ENCODE data around the gene OSBPL5. TPM values are rescaled to one million over a fixed set of nuclear protein-coding genes. Genes with fewer than 3 reads are reported as not detected.

OSBPL5 gene
- total RNA-seq, 4 donors from 2014 or later: 24.7 to 83.3 (median 48.2) TPM

DNA sequence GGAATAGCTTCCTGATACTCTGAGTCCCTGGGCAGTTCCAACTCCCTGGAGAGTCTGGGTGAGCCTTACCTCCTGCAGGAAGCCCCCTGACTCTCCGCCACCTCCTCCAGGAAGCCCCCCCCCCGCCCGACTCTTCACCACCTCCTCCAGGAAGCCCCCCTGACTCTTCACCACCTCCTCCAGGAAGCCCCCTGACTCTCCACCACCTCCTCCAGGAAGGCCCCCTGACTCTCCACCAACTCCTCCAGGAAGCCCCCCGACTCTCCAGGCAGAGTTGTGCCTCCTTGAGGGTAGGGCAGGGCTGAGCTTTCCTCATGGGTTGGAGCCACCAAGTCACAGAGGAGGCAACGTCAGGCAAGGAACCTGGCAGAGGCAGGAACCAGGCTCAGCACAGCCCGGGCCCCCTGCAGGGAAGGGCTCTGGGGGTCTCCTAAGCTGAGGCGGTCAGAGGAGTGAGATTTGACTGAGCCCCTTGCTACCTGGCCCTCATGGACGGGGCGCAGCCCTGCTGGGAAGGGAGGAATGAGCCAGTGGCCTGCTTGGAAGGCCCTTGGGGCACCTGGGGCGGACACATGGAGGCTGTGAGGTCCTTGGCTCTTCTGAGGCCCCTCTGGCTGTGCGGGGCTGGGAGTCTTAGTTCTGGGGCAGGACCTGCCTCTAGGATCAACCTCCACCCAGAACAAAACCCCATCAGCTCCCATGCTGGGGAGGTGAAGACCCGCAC lies 35.4 kb upstream of the OSBPL5 start:
- H3K4me3 ChIP-seq: no peak overlapping the region
- peaks cover 0 to 9% of the 10 kb centered on the region in 2 donors for H3K27me3 ChIP-seq
- H3K4me1 ChIP-seq: peaks cover 0 to 9% of the 10 kb centered on the region in 2 donors
- H3K36me3 ChIP-seq: no peaks in the 10 kb centered on the region
- no peak overlapping the region for H3K27ac ChIP-seq
- intact Hi-C loops (cut with DNase I; ENCODE audit: low total_unique reads): no loop called here
- TF ChIP-seq POLR2A (IDR thresholded peaks at IDR 0.05): no peak
- TF ChIP-seq, protein P1, sequence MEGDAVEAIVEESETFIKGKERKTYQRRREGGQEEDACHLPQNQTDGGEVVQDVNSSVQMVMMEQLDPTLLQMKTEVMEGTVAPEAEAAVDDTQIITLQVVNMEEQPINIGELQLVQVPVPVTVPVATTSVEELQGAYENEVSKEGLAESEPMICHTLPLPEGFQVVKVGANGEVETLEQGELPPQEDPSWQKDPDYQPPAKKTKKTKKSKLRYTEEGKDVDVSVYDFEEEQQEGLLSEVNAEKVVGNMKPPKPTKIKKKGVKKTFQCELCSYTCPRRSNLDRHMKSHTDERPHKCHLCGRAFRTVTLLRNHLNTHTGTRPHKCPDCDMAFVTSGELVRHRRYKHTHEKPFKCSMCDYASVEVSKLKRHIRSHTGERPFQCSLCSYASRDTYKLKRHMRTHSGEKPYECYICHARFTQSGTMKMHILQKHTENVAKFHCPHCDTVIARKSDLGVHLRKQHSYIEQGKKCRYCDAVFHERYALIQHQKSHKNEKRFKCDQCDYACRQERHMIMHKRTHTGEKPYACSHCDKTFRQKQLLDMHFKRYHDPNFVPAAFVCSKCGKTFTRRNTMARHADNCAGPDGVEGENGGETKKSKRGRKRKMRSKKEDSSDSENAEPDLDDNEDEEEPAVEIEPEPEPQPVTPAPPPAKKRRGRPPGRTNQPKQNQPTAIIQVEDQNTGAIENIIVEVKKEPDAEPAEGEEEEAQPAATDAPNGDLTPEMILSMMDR (IDR thresholded peaks at IDR 0.05): no peak
- DNase-seq: peak in 1 of 2 donors; percentile 7
- H3K9me3 ChIP-seq: no peaks in the 10 kb centered on the region

DNA sequence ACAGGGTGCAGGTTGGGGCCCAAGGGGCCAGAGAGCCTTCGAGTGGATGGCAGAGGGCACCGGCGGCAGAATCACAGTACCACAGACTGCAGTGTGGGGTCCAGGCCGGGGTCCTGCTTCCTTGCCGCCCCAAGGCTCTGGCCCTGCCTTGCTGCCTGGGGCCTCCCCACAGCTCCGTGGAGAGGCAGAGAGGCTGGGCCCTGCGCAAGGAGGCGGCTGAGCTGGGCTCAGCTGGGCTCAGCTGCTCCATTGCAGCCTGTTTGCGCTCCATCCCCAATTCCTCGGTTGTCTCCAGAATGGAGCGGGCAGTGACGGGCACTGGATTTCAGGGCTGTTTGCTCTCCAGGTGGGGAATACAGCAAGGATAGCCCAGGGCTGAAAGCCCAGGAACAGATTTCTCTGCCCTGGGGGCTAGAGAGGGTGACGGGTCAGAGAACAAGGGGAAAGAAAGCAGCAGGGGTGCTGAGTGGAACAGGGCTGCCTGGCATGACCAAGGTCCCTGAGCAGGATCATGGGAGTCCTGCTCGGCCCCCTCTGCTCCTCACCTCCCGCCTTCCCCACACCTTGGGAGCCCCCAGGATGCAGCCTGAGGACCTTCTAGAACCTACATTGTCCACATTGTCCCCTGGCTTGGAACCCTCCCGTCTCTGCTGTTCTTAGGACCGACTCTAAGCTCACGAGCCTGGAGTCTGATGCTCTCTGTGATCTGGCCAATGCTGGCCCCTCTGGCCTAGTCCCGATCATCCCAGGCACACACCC lies 34.6 kb upstream of the OSBPL5 start:
- peak in 1 of 2 donors; percentile 6 for DNase-seq
- no peak for TF ChIP-seq POLR2A (IDR thresholded peaks at IDR 0.05)
- TF ChIP-seq, protein P1 (IDR thresholded peaks at IDR 0.05): no peak
- peaks cover 0 to 9% of the 10 kb centered on the region in 2 donors for H3K27me3 ChIP-seq

DNA sequence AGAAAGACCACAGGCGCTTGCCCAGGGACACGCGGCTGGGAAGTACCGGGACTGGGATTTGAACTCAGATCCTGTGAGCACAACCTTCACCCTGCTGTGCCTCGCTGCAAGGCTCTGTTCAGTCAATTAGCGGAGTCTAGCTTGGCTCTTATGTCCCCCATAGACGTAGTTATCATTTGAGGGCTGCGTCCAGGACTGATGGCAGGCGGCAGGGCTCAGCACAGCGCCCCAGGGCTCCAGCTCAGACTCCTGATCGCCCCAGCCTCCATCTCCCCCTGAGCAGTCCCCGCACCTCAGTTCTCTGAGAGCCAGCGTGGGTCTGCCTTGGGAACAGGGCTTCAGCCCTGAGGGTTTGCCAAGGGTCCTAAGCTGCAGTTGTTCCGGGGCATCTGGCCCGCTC lies 33.7 kb upstream of the OSBPL5 start:
- intact Hi-C loops (cut with DNase I; ENCODE audit: low total_unique reads): no loop called here
- no peaks in the 10 kb centered on the region for H3K9me3 ChIP-seq
- no peak for DNase-seq

More for the DNA sequence above, 34.6 kb upstream of the OSBPL5 start:
- Histone ChIP-seq H3K27ac (no peak overlapping the region), H3K36me3 (no peaks in the 10 kb centered on the region), H3K4me3 (no peak overlapping the region), H3K9me3 (no peaks in the 10 kb centered on the region), H3K4me1 (peaks cover 0 to 9% of the 10 kb centered on the region in 2 donors)
- intact Hi-C loops (cut with DNase I; ENCODE audit: low total_unique reads): no loop called here

DNA sequence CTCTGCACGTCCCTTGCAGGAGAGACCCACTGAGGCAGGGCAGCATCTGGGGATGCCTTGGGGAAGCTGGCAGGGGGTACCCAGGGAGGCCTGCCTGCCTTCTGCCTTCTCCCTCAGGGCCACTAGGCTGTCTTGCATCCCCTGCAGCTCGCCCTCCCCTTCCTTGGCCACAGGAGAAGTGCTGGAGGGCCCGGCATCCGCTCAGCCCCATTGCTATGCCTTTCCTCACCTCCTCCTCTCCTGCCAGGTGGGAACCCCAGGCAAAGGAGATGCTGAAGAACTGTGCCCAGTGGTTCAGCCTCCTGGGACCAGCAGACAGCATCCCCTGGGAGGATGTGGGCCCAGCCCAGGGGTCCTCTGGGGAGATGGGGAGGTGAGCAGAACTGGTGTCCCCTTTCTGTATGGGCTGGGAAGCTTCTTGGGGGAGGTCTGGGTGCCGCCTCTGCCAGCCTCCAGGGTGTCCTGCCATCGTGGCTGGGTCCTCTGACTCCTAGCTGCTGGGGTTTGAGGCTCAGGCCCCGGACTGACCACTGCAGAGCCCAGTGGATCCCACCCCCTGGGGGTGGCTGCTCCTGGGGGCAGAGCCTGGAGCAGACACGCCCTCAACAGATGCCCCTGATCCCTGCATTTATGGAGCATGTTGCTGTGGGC lies 32.9 kb upstream of the OSBPL5 start:
- no peak overlapping the region for H3K27ac ChIP-seq
- H3K27me3 ChIP-seq: peaks cover 0 to 9% of the 10 kb centered on the region in 2 donors
- TF ChIP-seq POLR2A (IDR thresholded peaks at IDR 0.05): no peak
- TF ChIP-seq, protein P1 (IDR thresholded peaks at IDR 0.05): no peak
- intact Hi-C loops (cut with DNase I; ENCODE audit: low total_unique reads): no loop called here
- H3K9me3 ChIP-seq: no peaks in the 10 kb centered on the region
- H3K4me3 ChIP-seq: no peak overlapping the region
- no peak for DNase-seq
- peaks cover 0 to 3% of the 10 kb centered on the region in 2 donors for H3K4me1 ChIP-seq
- H3K36me3 ChIP-seq: no peaks in the 10 kb centered on the region

More for the DNA sequence above, 33.7 kb upstream of the OSBPL5 start:
- Histone ChIP-seq H3K27me3 (peaks cover 0 to 9% of the 10 kb centered on the region in 2 donors), H3K4me3 (no peak overlapping the region), H3K27ac (no peak overlapping the region), H3K4me1 (peaks cover 0 to 9% of the 10 kb centered on the region in 2 donors), H3K36me3 (no peaks in the 10 kb centered on the region)
- no peak for TF ChIP-seq POLR2A (IDR thresholded peaks at IDR 0.05)
- TF ChIP-seq, protein P1 (IDR thresholded peaks at IDR 0.05): no peak

Data from uterus (tissue), 4 donors.